H54 (cell line): Measurements from ENCODE around the gene NPY.
A peak's percentile ranks its signal among the peaks of the same experiment; 100 is the strongest.
"Not testable (repeated sequence)": the region's sequence is repeated elsewhere in the genome, so short reads cannot be mapped to it uniquely, and the experiment has no call there.

Source experiments
- DNase-seq: peaks from one replicate; pipeline ENCODE4 v3.0.0; 2011; ENCODE audit warnings: low spot score, mixed read lengths; ENCODE audit not compliant: insufficient read length
- FAIRE-seq: peaks from 3 replicates; lab custom pipeline; 2011; peaks lifted over from hg19 to GRCh38; lab: Jason Lieb, UNC
- POLR2A ChIP-seq: IDR thresholded peaks from 2 replicates; pipeline ENCODE4 v1.6.1; 2011; ENCODE audit warnings: low read depth, mild to moderate bottlenecking, low read length

The NPY gene

GRCh38 chr7:24283897-24284698, at the start of gene NPY:
TSS of gene NPY (plus strand) at chr7:24284190. CDS start at chr7:24285241, 1,051 bp downstream.
- no peak for FAIRE-seq
- TF ChIP-seq POLR2A = no peak
- DNase-seq = no peak

- no peak for FAIRE-seq
- TF ChIP-seq POLR2A = no peak
- no peak for DNase-seq
Measured at GRCh38 chr7:24239260-24239659, 44.7 kb upstream of the NPY start.

GRCh38 chr7:24241206-24241605, 42.8 kb upstream of the NPY start:
- DNase-seq = no peak
- no peak for FAIRE-seq
- TF ChIP-seq POLR2A = no peak

- no peak for FAIRE-seq
- DNase-seq = no peak
- TF ChIP-seq POLR2A = no peak
Measured at GRCh38 chr7:24244554-24244953, 39.4 kb upstream of the NPY start.

GRCh38 chr7:24245362-24245761, 38.6 kb upstream of the NPY start:
- no peak for DNase-seq
- TF ChIP-seq POLR2A = no peak
- FAIRE-seq = no peak

GRCh38 chr7:24249266-24249665, 34.7 kb upstream of the NPY start:
- no peak for FAIRE-seq

GRCh38 chr7:24251568-24251967, 32.4 kb upstream of the NPY start:
- DNase-seq (no peak), FAIRE-seq (no peak)
- no peak for TF ChIP-seq POLR2A

More at GRCh38 chr7:24249266-24249665, 34.7 kb upstream of the NPY start:
- DNase-seq = no peak
- no peak for TF ChIP-seq POLR2A

GRCh38 chr7:24255139-24255538, 28.9 kb upstream of the NPY start:
- TF ChIP-seq POLR2A = no peak
- FAIRE-seq = no peak
- DNase-seq = no peak

- not testable (repeated sequence) for FAIRE-seq, DNase-seq
Measured at GRCh38 chr7:24258324-24258723, 25.7 kb upstream of the NPY start.

- FAIRE-seq (no peak), DNase-seq (no peak)
- TF ChIP-seq POLR2A = no peak
Measured at GRCh38 chr7:24271938-24272337, 12.1 kb upstream of the NPY start.

GRCh38 chr7:24279512-24279911, 4.5 kb upstream of the NPY start:
- no peak for TF ChIP-seq POLR2A
- FAIRE-seq (no peak), DNase-seq (no peak)

GRCh38 chr7:24283554-24283896, 465 bp upstream of the NPY start:
- TF ChIP-seq POLR2A = no peak
- FAIRE-seq (no peak), DNase-seq (no peak)

GRCh38 chr7:24284699-24285506, 913 bp downstream of the NPY start:
- FAIRE-seq (no peak), DNase-seq (no peak)
- no peak for TF ChIP-seq POLR2A

- no peak for TF ChIP-seq POLR2A
- peak; percentile 54 for DNase-seq
- FAIRE-seq = peak; percentile 67
Measured at GRCh38 chr7:24290004-24290641, 6.1 kb downstream of the NPY start.
